ENCODE measurements around the gene CDC6.
A peak's percentile ranks its signal among the peaks of the same experiment; 100 is the strongest.

The CDC6 gene

DNA sequence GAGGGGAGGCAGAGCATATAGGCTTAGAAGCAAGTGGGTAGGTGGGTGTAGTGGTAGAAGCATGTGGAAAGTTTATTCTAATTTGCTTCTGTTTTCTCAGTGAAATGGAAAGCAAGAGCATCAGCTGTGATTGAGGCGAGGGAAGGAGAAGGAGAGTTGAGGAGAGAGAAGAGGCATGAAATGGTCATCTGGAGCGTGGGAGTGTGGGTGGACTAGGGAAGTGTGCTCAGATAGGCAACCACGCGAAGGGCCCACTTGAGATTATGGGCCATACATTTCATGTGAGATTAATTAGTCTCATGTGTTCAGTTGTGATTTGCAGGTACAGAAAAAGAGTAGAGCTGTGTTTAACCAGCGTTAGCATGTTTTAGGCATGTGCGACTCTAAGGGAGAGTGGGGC is 20.8 kb upstream of the CDC6 start:
- TF ChIP-seq, protein P1, sequence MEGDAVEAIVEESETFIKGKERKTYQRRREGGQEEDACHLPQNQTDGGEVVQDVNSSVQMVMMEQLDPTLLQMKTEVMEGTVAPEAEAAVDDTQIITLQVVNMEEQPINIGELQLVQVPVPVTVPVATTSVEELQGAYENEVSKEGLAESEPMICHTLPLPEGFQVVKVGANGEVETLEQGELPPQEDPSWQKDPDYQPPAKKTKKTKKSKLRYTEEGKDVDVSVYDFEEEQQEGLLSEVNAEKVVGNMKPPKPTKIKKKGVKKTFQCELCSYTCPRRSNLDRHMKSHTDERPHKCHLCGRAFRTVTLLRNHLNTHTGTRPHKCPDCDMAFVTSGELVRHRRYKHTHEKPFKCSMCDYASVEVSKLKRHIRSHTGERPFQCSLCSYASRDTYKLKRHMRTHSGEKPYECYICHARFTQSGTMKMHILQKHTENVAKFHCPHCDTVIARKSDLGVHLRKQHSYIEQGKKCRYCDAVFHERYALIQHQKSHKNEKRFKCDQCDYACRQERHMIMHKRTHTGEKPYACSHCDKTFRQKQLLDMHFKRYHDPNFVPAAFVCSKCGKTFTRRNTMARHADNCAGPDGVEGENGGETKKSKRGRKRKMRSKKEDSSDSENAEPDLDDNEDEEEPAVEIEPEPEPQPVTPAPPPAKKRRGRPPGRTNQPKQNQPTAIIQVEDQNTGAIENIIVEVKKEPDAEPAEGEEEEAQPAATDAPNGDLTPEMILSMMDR (IDR thresholded peaks at IDR 0.05; ENCODE audit: extremely low read depth, missing control alignments), result no peak
- no peak for DNase-seq (ENCODE audit: low spot score)

DNA sequence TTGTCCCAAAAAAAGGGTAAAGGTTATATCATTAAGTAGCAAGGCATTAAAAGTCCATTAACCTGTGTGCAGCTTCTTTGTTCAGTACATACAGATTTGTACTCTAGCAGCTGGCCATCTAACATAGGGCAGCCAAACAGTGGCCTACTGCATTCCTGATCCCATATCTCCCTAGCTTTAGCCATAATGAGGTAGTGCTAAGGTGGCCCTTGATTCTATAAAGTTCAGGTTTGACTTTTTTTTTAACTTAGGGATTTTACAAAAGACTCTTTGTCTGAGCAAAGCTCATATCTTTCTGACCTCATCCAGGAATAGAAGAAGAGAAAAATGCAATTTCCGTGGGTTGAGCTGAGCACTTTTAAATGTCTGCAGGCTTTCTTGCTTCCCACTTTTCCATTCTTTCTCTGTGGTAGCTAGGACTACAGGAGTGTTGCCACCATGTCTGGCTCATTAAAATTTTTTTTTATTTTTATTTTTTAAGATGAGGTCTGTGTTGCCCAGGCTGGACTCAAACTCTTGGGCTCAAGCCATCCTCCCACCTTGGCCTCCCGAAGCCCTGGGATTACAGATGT is 19.5 kb upstream of the CDC6 start:
- TF ChIP-seq, protein P1 (IDR thresholded peaks at IDR 0.05; ENCODE audit: extremely low read depth, missing control alignments), result no peak
- DNase-seq (ENCODE audit: low spot score), result no peak

DNA sequence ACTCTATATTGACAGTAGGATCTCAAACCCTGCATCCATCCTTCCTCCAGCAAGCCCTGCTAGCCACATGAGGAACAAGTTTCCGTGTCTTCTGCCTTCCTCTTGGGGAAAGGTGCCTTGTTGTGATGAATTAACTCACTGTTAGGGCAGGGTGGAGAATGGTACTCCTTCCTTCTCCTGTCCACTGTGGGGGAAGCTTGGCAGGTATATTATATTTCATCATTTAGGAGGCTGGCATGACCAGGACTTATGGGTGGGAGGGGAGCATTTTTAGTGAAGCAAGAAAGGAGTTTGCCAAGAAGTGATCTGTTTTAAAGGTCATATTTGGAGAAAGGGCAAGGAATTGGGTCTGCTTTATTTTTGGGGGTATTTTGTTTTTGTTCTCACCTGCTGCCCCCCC is 9.3 kb upstream of the CDC6 start:
- TF ChIP-seq, protein P1 (IDR thresholded peaks at IDR 0.05; ENCODE audit: extremely low read depth, missing control alignments), result no peak
- no peak for DNase-seq (ENCODE audit: low spot score)

DNA sequence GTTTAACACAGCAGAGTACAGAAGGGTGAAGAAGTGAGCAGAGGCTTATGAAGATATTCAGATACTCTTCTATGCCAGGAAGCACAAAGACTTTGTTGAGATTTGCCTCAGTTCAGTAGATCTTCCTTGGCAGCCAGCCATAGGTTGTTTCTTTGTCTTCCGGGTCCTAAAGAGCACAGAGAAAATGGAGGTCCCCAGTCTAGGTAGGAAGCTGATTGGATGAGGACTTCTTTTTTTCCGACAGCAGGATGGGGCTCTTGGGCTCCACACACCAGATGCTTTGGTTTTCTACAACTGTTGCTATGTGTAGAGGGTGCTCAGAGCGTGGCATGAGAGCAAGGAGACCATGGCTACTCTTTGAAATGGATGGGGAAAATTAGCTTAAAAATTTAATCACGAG is 8.3 kb upstream of the CDC6 start:
- DNase-seq (ENCODE audit: low spot score), result no peak
- TF ChIP-seq, protein P1 (IDR thresholded peaks at IDR 0.05; ENCODE audit: extremely low read depth, missing control alignments), result no peak

DNA sequence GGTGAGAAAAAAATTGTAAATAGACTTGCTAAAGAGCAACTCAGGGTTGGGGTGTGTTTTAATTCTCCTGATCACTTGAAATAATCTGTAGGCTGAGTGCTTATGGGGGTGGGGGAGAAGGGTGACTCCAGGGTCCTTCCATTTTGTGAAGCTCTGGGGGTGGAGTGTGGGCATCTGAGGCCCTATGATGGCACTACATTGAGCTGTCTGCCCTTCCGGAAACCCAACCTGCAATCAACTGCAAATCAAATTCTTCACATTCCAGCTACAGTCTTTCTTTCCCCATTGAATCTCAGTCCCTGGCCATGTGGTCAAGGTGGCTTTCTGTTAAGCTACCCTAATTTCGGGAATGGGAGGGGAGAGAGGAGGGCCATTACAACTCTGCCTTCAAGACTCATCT is 6.0 kb upstream of the CDC6 start:
- no peak for DNase-seq (ENCODE audit: low spot score)
- TF ChIP-seq, protein P1 (IDR thresholded peaks at IDR 0.05; ENCODE audit: extremely low read depth, missing control alignments), result no peak

DNA sequence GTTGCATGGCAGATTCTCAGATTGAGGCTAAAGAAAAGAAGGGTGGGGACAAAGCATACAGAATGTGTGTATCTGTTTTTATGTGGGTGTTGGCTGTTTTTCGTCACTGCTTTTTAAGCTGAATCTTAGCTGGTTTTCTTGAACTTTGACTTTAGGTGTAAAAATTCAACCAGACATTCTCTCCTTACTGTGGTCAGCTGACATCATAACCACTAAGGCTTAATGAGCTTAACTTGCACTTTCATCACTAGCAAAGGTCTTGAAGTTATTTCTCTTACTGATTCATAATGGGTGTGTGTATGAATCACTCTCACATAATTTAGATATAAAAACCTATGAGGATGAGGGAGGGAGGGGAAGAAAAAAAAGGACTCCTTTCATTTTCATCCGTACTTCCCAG is 4.0 kb upstream of the CDC6 start:
- peak; percentile 40 for DNase-seq (ENCODE audit: low spot score)
- TF ChIP-seq, protein P1 (IDR thresholded peaks at IDR 0.05; ENCODE audit: extremely low read depth, missing control alignments), result no peak

DNA sequence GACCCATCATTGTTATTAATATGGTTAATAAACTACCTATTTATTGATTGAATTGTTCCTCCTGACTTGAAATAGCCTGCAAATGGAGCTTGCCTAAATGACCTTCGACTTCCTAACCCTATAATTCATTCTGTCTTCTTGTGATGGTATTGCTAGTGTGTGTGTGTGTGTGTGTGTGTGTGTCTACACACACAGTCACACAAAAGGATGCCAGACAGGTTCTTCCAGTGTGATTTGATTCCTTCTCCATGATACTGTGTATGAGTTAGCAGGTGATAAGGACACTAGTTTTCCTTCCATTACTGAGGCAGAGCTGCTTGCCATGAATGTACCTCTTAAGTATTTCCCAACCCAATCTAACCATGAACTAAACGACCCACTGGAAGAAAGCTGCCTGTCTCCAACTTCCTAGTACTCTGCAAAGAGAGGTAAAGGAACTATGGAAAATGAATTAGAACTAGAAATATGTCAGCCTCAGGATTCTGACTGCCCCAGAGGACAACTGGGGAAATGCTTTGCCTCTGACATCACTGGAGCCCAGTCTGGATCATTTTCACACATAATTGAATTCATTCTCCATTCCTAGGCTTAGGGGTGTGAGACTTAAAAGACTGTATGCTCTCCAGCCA is 3.5 kb upstream of the CDC6 start:
- DNase-seq (ENCODE audit: low spot score), result no peak
- TF ChIP-seq, protein P1 (IDR thresholded peaks at IDR 0.05; ENCODE audit: extremely low read depth, missing control alignments), result no peak
